Right lobe of liver (tissue), 6 donors: ENCODE results near the gene KXD1. TPM values are rescaled to one million over a fixed set of nuclear protein-coding genes. Genes with fewer than 3 reads are reported as not detected.
A peak's percentile ranks its signal among the peaks of the same experiment; 100 is the strongest.

ENCODE experiments used
- ATAC-seq, 4 donors: fragments of 200-7000 bp; cut with Tn5 transposase; one replicate each; pipeline ENCODE4 v1.9.1; 2020; ENCODE audit warnings: mild to moderate bottlenecking in 4 of 4, moderate library complexity in 4 of 4
- DNase-seq, 3 donors: peaks; one replicate each; pipeline ENCODE4 v3.0.0-alpha.2; 2020
- H3K27ac ChIP-seq, 3 donors: fragments of 200-600 bp; one replicate each; pipeline ENCODE4 v1.8.0; 2022
- H3K27me3 ChIP-seq, 2 donors: fragments of 200-600 bp; one replicate each; pipeline ENCODE4 v1.8.0; 2022
- H3K36me3 ChIP-seq, 4 donors: fragments of 200-600 bp; sonication (generic) in 1 of 4; one replicate each; pipeline versions ENCODE4 v1.5.1 to v1.8.0; 2017 to 2022; ENCODE audit warnings: control low read depth in 1 of 4
- H3K4me1 ChIP-seq, 4 donors: fragments of 200-600 bp; sonication (generic) in 1 of 4; one replicate each; pipeline versions ENCODE4 v1.5.1 to v1.8.0; 2017 to 2022; ENCODE audit warnings: control low read depth in 1 of 4
- H3K4me3 ChIP-seq, 3 donors: fragments of 200-600 bp; one replicate each; pipeline ENCODE4 v1.8.0; 2022
- H3K9me3 ChIP-seq, 4 donors: fragments of 200-600 bp; sonication (generic) in 1 of 4; one replicate each; pipeline versions ENCODE4 v1.5.1 to v1.8.0; 2017 to 2022; ENCODE audit warnings: control low read depth in 1 of 4
- POLR2A ChIP-seq: fragments of 450-650 bp; IDR thresholded peaks from one replicate; pipeline ENCODE4 v1.6.1; 2017; ENCODE audit warnings: antibody characterized with exemption, mild to moderate bottlenecking
- WGBS: methylation state at CpG from one replicate; pipeline ENCODE4 v1.1.6; 2018; ENCODE audit warnings: low coverage, low lambda C conversion rate; ENCODE audit not compliant: insufficient coverage; ENCODE audit errors: missing lambda C conversion rate; 5-methylcytosine and 5-hydroxymethylcytosine counted together
- intact Hi-C, 2 donors: fragments of 100-400 bp; cut with DNase I; formaldehyde crosslinking; loops; one replicate each; pipeline versions ENCODE4 v1.11.2 to v1.14.1; 2022
- total RNA-seq, 6 experiments: library from RNA; depleted of rRNA in 2 of 6; stranded (reverse); fragments of >200 nt in 2 of 6; fragmentation: NEBNext Ultra II Directional in 3 of 6; extraction: Animal tissue kit (Norgen Biotek cat#: 25700) in 3 of 6; gene quantifications; one replicate each; pipeline versions ENCODE4 v1.1.0 to v1.2.4, GENCODE V29; 2016 to 2023
- TF ChIP-seq, protein P1 (sequence below), 4 donors: fragments of 200-600 bp in 3 of 4; fragments of 450-650 bp in 1 of 4; IDR thresholded peaks; one replicate each; pipeline versions ENCODE4 v1.5.1 to v1.8.0; 2016 to 2022; ENCODE audit warnings: antibody characterized with exemption in 4 of 4, mild to moderate bottlenecking in 2 of 4
- donor health status: DM: no; HTN: yes; CAD: no.
- donor health status: DM: no; HTN: no; CAD: no.
- donor health status: DM: no; HTN: no; CAD: no.
- donor health status: DM: no; HTN: yes; CAD: no.
- donor health status: DM: no; HTN: yes; CAD: no.

KXD1 gene
- total RNA-seq, 6 experiments from 2014 or later: 30.2 to 93.0 (median 36.1) TPM

- H3K9me3 ChIP-seq: no peaks in the 10 kb centered on the region
- H3K27me3 ChIP-seq: no peaks in the 10 kb centered on the region
- TF ChIP-seq, protein P1, sequence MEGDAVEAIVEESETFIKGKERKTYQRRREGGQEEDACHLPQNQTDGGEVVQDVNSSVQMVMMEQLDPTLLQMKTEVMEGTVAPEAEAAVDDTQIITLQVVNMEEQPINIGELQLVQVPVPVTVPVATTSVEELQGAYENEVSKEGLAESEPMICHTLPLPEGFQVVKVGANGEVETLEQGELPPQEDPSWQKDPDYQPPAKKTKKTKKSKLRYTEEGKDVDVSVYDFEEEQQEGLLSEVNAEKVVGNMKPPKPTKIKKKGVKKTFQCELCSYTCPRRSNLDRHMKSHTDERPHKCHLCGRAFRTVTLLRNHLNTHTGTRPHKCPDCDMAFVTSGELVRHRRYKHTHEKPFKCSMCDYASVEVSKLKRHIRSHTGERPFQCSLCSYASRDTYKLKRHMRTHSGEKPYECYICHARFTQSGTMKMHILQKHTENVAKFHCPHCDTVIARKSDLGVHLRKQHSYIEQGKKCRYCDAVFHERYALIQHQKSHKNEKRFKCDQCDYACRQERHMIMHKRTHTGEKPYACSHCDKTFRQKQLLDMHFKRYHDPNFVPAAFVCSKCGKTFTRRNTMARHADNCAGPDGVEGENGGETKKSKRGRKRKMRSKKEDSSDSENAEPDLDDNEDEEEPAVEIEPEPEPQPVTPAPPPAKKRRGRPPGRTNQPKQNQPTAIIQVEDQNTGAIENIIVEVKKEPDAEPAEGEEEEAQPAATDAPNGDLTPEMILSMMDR (IDR thresholded peaks at IDR 0.05): no peak
- no peak for TF ChIP-seq POLR2A
- H3K4me1 ChIP-seq: peaks cover 0 to 9% (median 3%) of the 10 kb centered on the region in 4 donors
- H3K4me3 ChIP-seq: peak overlapping the region; percentile 84 to 97 (median 97)
- intact Hi-C loops: no loop called here
- DNase-seq (no peak), ATAC-seq (peak in 1 of 4 donors; percentile 2)
- peaks cover 0 to 7% (median 2%) of the 10 kb centered on the region in 4 donors for H3K36me3 ChIP-seq
- 8% methylated on average over 4 of the region's 11 CpGs for WGBS
- peak overlapping the region; percentile 80 to 94 (median 87) for H3K27ac ChIP-seq
These were observed 509 bp downstream of the KXD1 start for GRCh38 chr19:18558202-18558555.

DNA sequence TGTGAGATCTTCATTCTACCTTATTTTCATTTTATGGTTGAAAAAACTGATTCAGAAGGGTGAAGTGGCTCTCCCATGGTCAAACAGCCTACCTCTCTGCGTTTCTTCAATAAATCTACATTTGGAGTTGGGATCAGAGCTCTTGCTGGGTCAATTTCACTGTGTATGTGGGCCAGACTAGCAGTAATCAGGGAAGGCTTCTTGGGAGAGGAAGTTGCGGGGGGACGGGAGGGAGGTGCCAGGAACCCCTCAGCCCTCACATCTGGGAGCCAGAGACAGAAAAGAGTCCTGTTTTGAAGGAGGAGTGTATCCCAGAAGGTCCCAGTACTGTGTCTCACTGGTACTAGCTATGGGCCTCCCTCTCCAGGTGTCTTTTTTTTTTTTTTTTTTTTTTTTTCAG, 934 bp downstream of the KXD1 start:
- H3K4me3 ChIP-seq: peak overlapping the region; percentile 84 to 97 (median 97)
- intact Hi-C loops: no loop called here

GRCh38 chr19:18559685-18560084, 2.0 kb downstream of the KXD1 start:
- Histone ChIP-seq H3K27me3 (no peaks in the 10 kb centered on the region), H3K36me3 (peaks cover 0 to 14% (median 7%) of the 10 kb centered on the region in 4 donors), H3K9me3 (no peaks in the 10 kb centered on the region), H3K4me1 (peaks cover 0 to 9% (median 3%) of the 10 kb centered on the region in 4 donors), H3K27ac (no peak overlapping the region), H3K4me3 (no peak overlapping the region)
- TF ChIP-seq, protein P1 (IDR thresholded peaks at IDR 0.05): no peak
- TF ChIP-seq POLR2A: no peak
- DNase-seq (no peak), ATAC-seq (no peak)
- 41% methylated on average over 5 of the region's 5 CpGs for WGBS
- intact Hi-C loops: loop anchor here in 1 of 2 donors (10.0 kb wide), 1 partner anchor 85 kb away; no protein-coding TSS in a partner anchor

More for the DNA sequence above, 934 bp downstream of the KXD1 start:
- no peaks in the 10 kb centered on the region for H3K27me3 ChIP-seq
- no peak for TF ChIP-seq POLR2A
- TF ChIP-seq, protein P1 (IDR thresholded peaks at IDR 0.05): no peak
- peaks cover 0 to 7% (median 2%) of the 10 kb centered on the region in 4 donors for H3K36me3 ChIP-seq
- no peaks in the 10 kb centered on the region for H3K9me3 ChIP-seq
- H3K4me1 ChIP-seq: peaks cover 0 to 9% (median 3%) of the 10 kb centered on the region in 4 donors
- no peak for DNase-seq
- H3K27ac ChIP-seq: peak overlapping the region; percentile 80 to 94 (median 87)
- 29% methylated on average over 1 of the region's 3 CpGs for WGBS
- ATAC-seq: no peak

DNA sequence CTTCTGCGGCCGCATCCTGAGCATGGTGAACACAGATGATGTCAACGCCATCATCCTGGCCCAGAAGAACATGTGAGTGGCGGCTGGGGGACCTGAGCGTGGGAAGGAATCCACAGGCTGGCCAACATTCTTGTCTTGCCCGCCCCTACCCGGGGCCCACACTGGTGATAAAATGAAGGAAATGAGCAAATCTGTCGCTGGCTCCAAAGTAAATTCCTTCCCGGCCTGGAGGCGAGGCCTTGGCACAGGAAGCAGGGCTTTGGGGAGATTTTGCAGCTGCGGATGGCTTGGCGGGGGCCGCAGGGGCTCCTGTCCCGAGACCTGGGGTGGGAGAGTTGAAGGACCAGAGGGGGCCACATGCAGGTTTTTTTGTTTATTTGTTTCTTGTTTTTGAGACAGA, 4.4 kb downstream of the KXD1 start:
- H3K9me3 ChIP-seq: no peaks in the 10 kb centered on the region
- H3K36me3 ChIP-seq: peaks cover 0 to 38% (median 18%) of the 10 kb centered on the region in 4 donors
- no peak for DNase-seq
- no peak overlapping the region for H3K4me3 ChIP-seq
- ATAC-seq: peak in 2 of 4 donors; percentile 8 to 9
- H3K27ac ChIP-seq: peak overlapping the region; percentile 20 to 55 (median 26)
- intact Hi-C loops: loop anchor here in 1 of 2 donors (10.0 kb wide), 1 partner anchor 87 kb away; no protein-coding TSS in a partner anchor
- TF ChIP-seq, protein P1 (IDR thresholded peaks at IDR 0.05): no peak
- TF ChIP-seq POLR2A: no peak
- H3K27me3 ChIP-seq: no peaks in the 10 kb centered on the region
- 87% methylated on average over 8 of the region's 14 CpGs for WGBS
- peaks cover 0 to 9% (median 3%) of the 10 kb centered on the region in 4 donors for H3K4me1 ChIP-seq
